SU-DHL-6 (cell line): ENCODE measurements around the gene DSCAML1.

Experiments used
- H2AFZ ChIP-seq: fragments of 200-600 bp; sonication (generic); 2 replicates; pipeline ENCODE4 v1.6.1; 2014; ENCODE audit warnings: low read depth, mild to moderate bottlenecking, moderate library complexity, mixed read lengths, antibody characterized with exemption, low read length; ENCODE audit not compliant: severe bottlenecking
- H3F3A ChIP-seq: fragments of 200-600 bp; shearing (Covaris generic); 2 replicates; pipeline ENCODE4 v1.6.0; 2016; ENCODE audit warnings: antibody characterized with exemption, mild to moderate bottlenecking; ENCODE audit not compliant: insufficient read depth
- H3K27ac ChIP-seq: fragments of 200-600 bp; sonication (generic); 2 replicates; pipeline ENCODE4 v1.5.1; 2016; ENCODE audit warnings: low read depth, mild to moderate bottlenecking, low read length, moderate library complexity, mixed read lengths
- H3K27me3 ChIP-seq: fragments of 200-600 bp; sonication (generic), shearing (Covaris generic); 2 replicates; pipeline ENCODE4 v1.6.0; 2014; ENCODE audit warnings: mild to moderate bottlenecking, low read length
- H3K36me3 ChIP-seq: fragments of 200-600 bp; sonication (generic); 2 replicates; pipeline ENCODE4 v1.6.1; 2014; ENCODE audit warnings: mild to moderate bottlenecking, low read length, mixed read lengths
- H3K4me2 ChIP-seq: fragments of 300-600, 200-600 bp; shearing (Covaris generic), sonication (generic); 2 replicates; pipeline ENCODE4 v1.6.0; 2014; ENCODE audit warnings: low read length, low read depth, mild to moderate bottlenecking; ENCODE audit not compliant: poor library complexity, severe bottlenecking
- H3K4me3 ChIP-seq: fragments of 200-600 bp; sonication (generic); 2 replicates; pipeline ENCODE4 v1.5.1; 2014; ENCODE audit warnings: antibody characterized with exemption, low read length, mild to moderate bottlenecking, mixed read lengths; ENCODE audit not compliant: insufficient read depth, poor library complexity, severe bottlenecking
- H3K79me2 ChIP-seq: fragments of 200-600 bp; sonication (generic); 2 replicates; pipeline ENCODE4 v1.6.1; 2014; ENCODE audit warnings: mild to moderate bottlenecking, low read length, moderate library complexity; ENCODE audit not compliant: insufficient read depth
- H3K9ac ChIP-seq: fragments of 200-600 bp; sonication (generic); 2 replicates; pipeline ENCODE4 v1.7.0; 2014; ENCODE audit warnings: mild to moderate bottlenecking, low read length
- H3K9me2 ChIP-seq: fragments of 200-600 bp; sonication (generic); replicated peaks from 2 replicates; pipeline ENCODE4 v1.6.1; 2014; ENCODE audit warnings: low read length; ENCODE audit not compliant: insufficient read depth
- H3K9me3 ChIP-seq: fragments of 200-600 bp; sonication (generic); 2 replicates; pipeline ENCODE4 v1.6.1; 2014; ENCODE audit warnings: low read length, mixed read lengths; ENCODE audit not compliant: insufficient read depth
- H4K20me1 ChIP-seq: fragments of 200-600 bp; sonication (generic); 2 replicates; pipeline ENCODE4 v1.6.1; 2014; ENCODE audit warnings: low read depth, mild to moderate bottlenecking, antibody characterized with exemption, low read length, moderate library complexity, mixed read lengths
- CTCF ChIP-seq: fragments of 200-600 bp; sonication (generic); IDR thresholded peaks from one replicate; pipeline ENCODE4 v1.5.1; 2017; ENCODE audit warnings: antibody characterized with exemption, mild to moderate bottlenecking, low read length, moderate library complexity; ENCODE audit not compliant: insufficient read depth, poor library complexity, severe bottlenecking
- EZH2phosphoT487 ChIP-seq: fragments of 200-600 bp; sonication (generic), shearing (Covaris generic); conservative IDR thresholded peaks from 2 replicates; pipeline ENCODE4 v1.6.1; 2018; ENCODE audit warnings: mild to moderate bottlenecking, antibody characterized with exemption, low read length, moderate library complexity, mixed read lengths

Gene DSCAML1

GRCh38 chr11:117444256-117444655, 352.8 kb downstream of the DSCAML1 start:
- H3K27ac ChIP-seq = no peak overlapping the region
- H3K9ac ChIP-seq = no peak overlapping the region
- H3K79me2 ChIP-seq = no peaks in the 10 kb centered on the region
- no peaks in the 10 kb centered on the region for H3K9me2 ChIP-seq
- no peaks in the 10 kb centered on the region for H4K20me1 ChIP-seq
- H3K9me3 ChIP-seq = no peaks in the 10 kb centered on the region
- no peaks in the 10 kb centered on the region for H3F3A ChIP-seq
- no peak overlapping the region for H2AFZ ChIP-seq
- H3K4me2 ChIP-seq = no peak overlapping the region
- H3K27me3 ChIP-seq = no peaks in the 10 kb centered on the region
- TF ChIP-seq EZH2phosphoT487 (no peak), CTCF (no peak)
- no peak overlapping the region for H3K4me3 ChIP-seq
- no peaks in the 10 kb centered on the region for H3K36me3 ChIP-seq

- Histone ChIP-seq H3K9ac (no peak overlapping the region), H2AFZ (no peak overlapping the region), H3K9me3 (no peaks in the 10 kb centered on the region), H3K4me3 (no peak overlapping the region), H3F3A (no peaks in the 10 kb centered on the region), H3K36me3 (no peaks in the 10 kb centered on the region), H3K27ac (no peak overlapping the region), H3K27me3 (no peaks in the 10 kb centered on the region), H3K4me2 (no peak overlapping the region), H3K9me2 (no peaks in the 10 kb centered on the region), H4K20me1 (no peaks in the 10 kb centered on the region), H3K79me2 (no peaks in the 10 kb centered on the region)
- TF ChIP-seq EZH2phosphoT487 (no peak), CTCF (no peak)
Measured at GRCh38 chr11:117443266-117444186, 353.5 kb downstream of the DSCAML1 start.

- Histone ChIP-seq H3K9ac (no peak overlapping the region), H3K4me3 (no peak overlapping the region), H2AFZ (no peak overlapping the region)
Measured at GRCh38 chr11:117442869-117443239, 354.2 kb downstream of the DSCAML1 start.

More at GRCh38 chr11:117442869-117443239, 354.2 kb downstream of the DSCAML1 start:
- TF ChIP-seq CTCF (no peak), EZH2phosphoT487 (no peak)
- Histone ChIP-seq H4K20me1 (no peaks in the 10 kb centered on the region), H3K9me2 (no peaks in the 10 kb centered on the region), H3K4me2 (no peak overlapping the region), H3K36me3 (no peaks in the 10 kb centered on the region), H3K27me3 (no peaks in the 10 kb centered on the region), H3K27ac (no peak overlapping the region), H3K9me3 (no peaks in the 10 kb centered on the region), H3K79me2 (no peaks in the 10 kb centered on the region), H3F3A (no peaks in the 10 kb centered on the region)
